Ishikawa (cell line): ENCODE results near the gene SOWAHC.

Experiments
- EGR1 ChIP-seq: IDR thresholded peaks from 2 replicates; pipeline ENCODE4 v1.6.1; 2012
- RAD21 ChIP-seq: IDR thresholded peaks from 2 replicates; pipeline ENCODE4 v1.6.1; 2012; ENCODE audit warnings: low read depth
- REST ChIP-seq: IDR thresholded peaks from 2 replicates; pipeline ENCODE4 v1.6.1; 2012; ENCODE audit warnings: low read depth, mild to moderate bottlenecking
- TAF1 ChIP-seq: IDR thresholded peaks from 2 replicates; pipeline ENCODE4 v1.6.1; 2012; ENCODE audit warnings: low read depth, mild to moderate bottlenecking
- TF ChIP-seq, protein P1 (sequence below): IDR thresholded peaks from 2 replicates; pipeline ENCODE4 v1.6.1; 2012

DNA sequence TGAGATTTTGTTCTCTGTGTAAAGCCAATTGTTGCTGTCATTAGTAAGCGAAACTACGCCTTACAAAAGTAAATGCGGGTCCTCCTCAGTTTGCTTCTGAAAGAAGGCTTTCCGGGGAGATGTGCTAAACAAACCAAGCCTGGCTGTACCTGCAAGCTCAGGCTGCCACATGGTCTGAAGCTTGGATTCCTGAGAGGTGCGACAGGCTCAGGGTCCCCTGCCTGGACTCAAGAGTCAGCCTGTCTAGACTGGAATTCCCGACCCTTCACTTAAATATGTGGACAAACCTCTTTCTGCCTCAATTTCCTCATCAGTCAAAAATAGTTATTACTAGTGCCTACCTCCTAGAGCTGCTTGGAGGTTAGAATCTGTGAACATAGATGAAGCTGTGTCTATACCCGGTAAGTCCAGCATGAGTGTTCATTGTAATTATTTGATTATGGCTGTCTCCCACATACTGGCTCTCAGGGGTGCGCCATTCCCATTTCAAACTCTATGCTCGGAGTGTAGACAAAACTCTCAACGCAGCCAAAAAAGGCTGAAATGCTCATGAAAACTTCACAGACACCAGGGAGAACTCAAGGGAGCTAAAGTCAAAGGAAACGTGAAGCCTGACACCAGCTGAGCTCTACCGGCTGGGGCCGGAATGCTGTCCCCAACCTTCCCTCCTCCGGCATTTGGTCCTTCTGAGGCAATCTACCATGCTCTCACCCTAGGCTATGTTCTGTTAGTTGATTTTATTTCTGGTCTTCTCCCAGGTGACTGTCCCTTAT lies 31.4 kb downstream of the SOWAHC start:
- TF ChIP-seq, protein P1, sequence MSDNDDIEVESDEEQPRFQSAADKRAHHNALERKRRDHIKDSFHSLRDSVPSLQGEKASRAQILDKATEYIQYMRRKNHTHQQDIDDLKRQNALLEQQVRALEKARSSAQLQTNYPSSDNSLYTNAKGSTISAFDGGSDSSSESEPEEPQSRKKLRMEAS, result no peak
- TF ChIP-seq REST (no peak), RAD21 (no peak), TAF1 (no peak), EGR1 (no peak)
